ENCODE results near the gene ASIC3.

GRCh38 chr7:151088019-151088855, 39.9 kb downstream of the ASIC3 start:
- TF ChIP-seq CTCF (IDR thresholded peaks at IDR 0.05; ENCODE audit: extremely low read depth in 1 of 2, insufficient read depth in 1 of 2, low read depth in 1 of 2, low read length in 2 of 2) (no peak), POLR2A (IDR thresholded peaks at IDR 0.05; ENCODE audit: low read depth, low read length) (no peak), POLR2AphosphoS5 (IDR thresholded peaks at IDR 0.05; ENCODE audit: insufficient read depth, low read depth, low read length) (no peak), EZH2 (IDR thresholded peaks at IDR 0.05; ENCODE audit: borderline replicate concordance, low read depth, low read length, severe bottlenecking) (no peak), FOS (IDR thresholded peaks at IDR 0.05; ENCODE audit: borderline replicate concordance, insufficient read depth, low read length) (no peak), MYC (IDR thresholded peaks at IDR 0.05; ENCODE audit: low read depth, low read length) (no peak), JUN (IDR thresholded peaks at IDR 0.05; ENCODE audit: borderline replicate concordance, insufficient read depth, insufficient read length, low read depth) (no peak)

Data from endothelial cell of umbilical vein (primary cell).